ENCODE measurements around the gene UNCX.

Gene UNCX

GRCh38 chr7:1240517-1241257, 8.0 kb downstream of the UNCX start:
- no peak overlapping the region for H3K27ac ChIP-seq
- TF ChIP-seq ZFX (IDR thresholded peaks at IDR 0.05; ENCODE audit: borderline replicate concordance) (no peak), CTCF (IDR thresholded peaks at IDR 0.05) (no peak)

GRCh38 chr7:1241258-1241602, 8.6 kb downstream of the UNCX start:
- no peak overlapping the region for H3K27ac ChIP-seq
- TF ChIP-seq CTCF (IDR thresholded peaks at IDR 0.05) (no peak), ZFX (IDR thresholded peaks at IDR 0.05; ENCODE audit: borderline replicate concordance) (no peak)

- TF ChIP-seq ZFX (IDR thresholded peaks at IDR 0.05; ENCODE audit: borderline replicate concordance): no peak
- no peak for TF ChIP-seq CTCF (IDR thresholded peaks at IDR 0.05)
Observed at GRCh38 chr7:1241603-1242255, 9.1 kb downstream of the UNCX start.

GRCh38 chr7:1242256-1242605, 9.6 kb downstream of the UNCX start:
- H3K27ac ChIP-seq: no peak overlapping the region
- no peak for TF ChIP-seq ZFX (IDR thresholded peaks at IDR 0.05; ENCODE audit: borderline replicate concordance)
- no peak for TF ChIP-seq CTCF (IDR thresholded peaks at IDR 0.05)

More at GRCh38 chr7:1241603-1242255, 9.1 kb downstream of the UNCX start:
- H3K27ac ChIP-seq: no peak overlapping the region

- H3K27ac ChIP-seq: no peak overlapping the region
Observed at GRCh38 chr7:1242606-1243289, 10.1 kb downstream of the UNCX start.

DNA sequence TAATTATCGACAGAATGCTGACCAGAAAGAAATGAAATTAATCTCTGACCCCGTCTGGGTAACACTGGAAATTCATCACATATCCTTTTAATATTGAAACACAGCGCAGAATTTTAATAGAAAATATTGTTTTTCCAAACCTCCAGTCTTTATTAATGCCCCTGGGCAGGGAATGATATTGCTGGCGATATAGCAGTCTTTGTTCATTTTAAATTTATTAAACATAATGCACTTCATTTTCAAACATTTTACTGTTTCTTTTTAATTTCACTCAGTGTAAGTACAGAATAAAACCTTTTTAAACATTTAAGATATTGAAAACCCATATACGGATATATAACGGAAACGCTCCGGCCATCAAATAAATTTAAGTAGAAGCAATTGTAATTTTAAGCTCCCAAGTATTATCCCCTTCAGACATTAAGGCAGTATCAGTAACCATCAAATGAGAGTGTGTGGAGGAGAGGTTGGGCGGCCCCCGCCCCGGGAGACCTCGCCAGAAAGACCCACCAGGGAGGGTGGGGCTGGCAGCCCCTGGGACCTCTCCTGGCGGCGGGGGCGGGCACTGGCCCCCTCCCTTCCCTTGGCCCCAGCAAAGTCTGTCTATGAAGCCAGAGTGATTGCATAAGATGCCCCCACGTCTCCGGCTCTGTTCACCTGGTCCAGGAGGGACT, 10.8 kb downstream of the UNCX start:
- no peak for TF ChIP-seq ZFX (IDR thresholded peaks at IDR 0.05; ENCODE audit: borderline replicate concordance)
- TF ChIP-seq CTCF (IDR thresholded peaks at IDR 0.05): no peak
- no peak overlapping the region for H3K27ac ChIP-seq

More at GRCh38 chr7:1242606-1243289, 10.1 kb downstream of the UNCX start:
- TF ChIP-seq ZFX (IDR thresholded peaks at IDR 0.05; ENCODE audit: borderline replicate concordance): no peak
- no peak for TF ChIP-seq CTCF (IDR thresholded peaks at IDR 0.05)

Measured in 22Rv1 (cell line).